HEK293T (cell line): ENCODE measurements around the gene CD36.

Experiments used
- ELF4 ChIP-seq: fragments of 450-650 bp; IDR thresholded peaks from 2 replicates; pipeline ENCODE4 v1.6.1; 2017; ENCODE audit warnings: antibody characterized with exemption
- NFRKB ChIP-seq: fragments of 450-650 bp; IDR thresholded peaks from 2 replicates; pipeline ENCODE4 v1.6.1; 2016; ENCODE audit warnings: mild to moderate bottlenecking, moderate library complexity
- SP1 ChIP-seq: fragments of 450-650 bp; IDR thresholded peaks from 2 replicates; pipeline ENCODE4 v1.6.1; 2017
- TF ChIP-seq, protein P1 (sequence below): fragments of 450-650 bp; IDR thresholded peaks from 2 replicates; pipeline ENCODE4 v1.6.1; 2016

DNA sequence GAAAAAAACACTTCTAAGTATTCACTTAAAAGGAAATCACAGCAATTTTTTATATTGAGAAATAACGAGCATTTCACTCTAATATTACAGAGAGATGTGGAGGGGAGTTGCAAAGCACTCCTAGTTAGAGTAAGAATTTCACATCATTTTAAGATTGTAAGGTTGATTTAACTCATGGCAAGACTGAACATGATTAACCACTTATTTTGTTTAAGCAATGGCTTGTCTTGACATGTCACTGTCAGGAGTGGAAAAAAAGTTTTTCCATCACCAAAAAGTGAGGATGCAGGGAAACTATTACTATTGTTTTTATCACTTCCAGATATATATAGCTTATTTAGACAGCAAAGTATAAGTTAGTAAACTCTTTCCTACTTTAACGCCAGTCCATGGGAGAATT is 27.1 kb downstream of the CD36 start:
- no peak for TF ChIP-seq NFRKB
- TF ChIP-seq, protein P1, sequence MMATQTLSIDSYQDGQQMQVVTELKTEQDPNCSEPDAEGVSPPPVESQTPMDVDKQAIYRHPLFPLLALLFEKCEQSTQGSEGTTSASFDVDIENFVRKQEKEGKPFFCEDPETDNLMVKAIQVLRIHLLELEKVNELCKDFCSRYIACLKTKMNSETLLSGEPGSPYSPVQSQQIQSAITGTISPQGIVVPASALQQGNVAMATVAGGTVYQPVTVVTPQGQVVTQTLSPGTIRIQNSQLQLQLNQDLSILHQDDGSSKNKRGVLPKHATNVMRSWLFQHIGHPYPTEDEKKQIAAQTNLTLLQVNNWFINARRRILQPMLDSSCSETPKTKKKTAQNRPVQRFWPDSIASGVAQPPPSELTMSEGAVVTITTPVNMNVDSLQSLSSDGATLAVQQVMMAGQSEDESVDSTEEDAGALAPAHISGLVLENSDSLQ = no peak
- no peak for TF ChIP-seq ELF4
- TF ChIP-seq SP1 = no peak
